ENCODE results near the gene ESPL1.

Gene ESPL1

DNA sequence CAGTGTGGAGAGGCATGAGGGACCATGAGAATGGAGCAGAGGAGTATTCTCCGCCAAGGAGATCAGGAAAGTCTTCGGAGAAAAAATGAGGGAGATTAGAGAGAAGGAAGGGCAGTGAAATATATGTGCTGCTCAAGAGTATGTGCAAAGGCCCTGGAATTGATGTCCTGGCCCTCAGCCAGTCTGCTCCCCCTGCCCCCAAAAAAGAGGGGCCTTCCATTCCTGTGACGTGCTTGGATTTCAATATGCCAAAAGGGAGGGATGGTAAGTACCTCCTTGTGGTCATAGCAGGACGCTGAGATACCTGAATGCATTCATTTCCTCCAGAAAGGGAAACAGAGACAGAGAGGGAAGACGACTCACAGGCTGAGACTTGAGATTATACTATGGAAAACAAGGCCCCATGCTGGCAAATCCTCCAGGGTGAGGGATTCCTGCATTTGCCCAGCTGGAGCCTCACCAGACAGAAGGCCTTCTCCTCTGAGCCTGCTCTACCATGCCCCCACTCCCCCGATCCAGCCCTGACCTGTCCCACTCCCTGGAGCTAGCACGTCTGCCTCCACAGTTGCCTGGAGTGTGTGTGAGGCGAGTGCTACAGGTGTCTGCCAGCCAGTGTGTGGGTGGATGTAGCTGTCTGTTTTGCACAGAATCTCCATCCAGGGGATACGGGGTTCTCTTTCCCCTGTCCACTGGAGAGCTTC, 32.2 kb upstream of the ESPL1 start:
- no peak overlapping the region for H3K4me3 ChIP-seq

DNA sequence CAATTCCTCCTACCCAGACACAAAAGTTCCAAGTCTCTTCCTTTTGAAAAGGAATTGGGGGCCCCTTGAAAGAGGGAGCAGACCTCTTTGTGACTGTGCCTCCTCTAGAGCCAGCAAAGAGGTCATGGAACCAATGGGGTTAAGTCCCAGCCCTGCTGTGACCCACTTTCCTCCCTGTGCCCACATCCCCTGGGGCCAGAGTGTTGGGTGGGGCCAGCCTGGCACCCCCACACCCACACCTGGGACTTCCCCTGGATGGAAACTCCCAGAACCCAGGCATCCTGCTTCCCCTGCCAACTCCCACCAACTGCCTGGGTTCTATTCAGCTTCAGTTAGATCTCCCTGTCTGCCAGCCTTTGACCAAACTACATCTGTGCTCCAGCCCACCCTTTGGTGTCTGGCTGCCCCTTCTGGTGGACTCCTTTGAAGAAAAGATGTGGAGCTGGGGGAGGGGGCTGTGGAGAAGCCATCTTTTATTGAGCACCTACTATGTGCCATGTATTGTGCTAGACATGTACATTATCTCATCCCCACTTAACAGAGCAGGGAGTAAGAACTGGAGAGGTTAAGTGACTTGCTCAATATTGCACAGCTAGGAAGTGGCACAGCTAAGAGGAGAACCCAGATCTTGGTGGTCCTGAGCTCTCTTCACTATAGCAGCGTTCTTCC, 31.5 kb upstream of the ESPL1 start:
- in situ Hi-C loops (cut with MboI; ENCODE audit: low sequenced_read_pairs), result no loop called here
- no peaks in the 10 kb centered on the region for H3K36me3 ChIP-seq (replicated peaks)
- H3K4me1 ChIP-seq, result peaks cover 10% of the 10 kb centered on the region
- DNase-seq (ENCODE audit: low spot score in 2 of 2), result no peak
- H3K4me3 ChIP-seq, result no peak overlapping the region
- H3K9me3 ChIP-seq, result no peaks in the 10 kb centered on the region
- H3K27me3 ChIP-seq (ENCODE audit: low read depth), result peaks cover 5% of the 10 kb centered on the region; the same call in 1 of the 2 replicates

More for the DNA sequence above, 32.2 kb upstream of the ESPL1 start:
- Histone ChIP-seq H3K36me3 (replicated peaks) (no peaks in the 10 kb centered on the region), H3K27me3 (ENCODE audit: low read depth) (peaks cover 5% of the 10 kb centered on the region; the same call in 1 of the 2 replicates), H3K4me1 (peaks cover 13% of the 10 kb centered on the region), H3K9me3 (no peaks in the 10 kb centered on the region)
- in situ Hi-C loops (cut with MboI; ENCODE audit: low sequenced_read_pairs), result no loop called here
- DNase-seq (ENCODE audit: low spot score in 2 of 2), result no peak

DNA sequence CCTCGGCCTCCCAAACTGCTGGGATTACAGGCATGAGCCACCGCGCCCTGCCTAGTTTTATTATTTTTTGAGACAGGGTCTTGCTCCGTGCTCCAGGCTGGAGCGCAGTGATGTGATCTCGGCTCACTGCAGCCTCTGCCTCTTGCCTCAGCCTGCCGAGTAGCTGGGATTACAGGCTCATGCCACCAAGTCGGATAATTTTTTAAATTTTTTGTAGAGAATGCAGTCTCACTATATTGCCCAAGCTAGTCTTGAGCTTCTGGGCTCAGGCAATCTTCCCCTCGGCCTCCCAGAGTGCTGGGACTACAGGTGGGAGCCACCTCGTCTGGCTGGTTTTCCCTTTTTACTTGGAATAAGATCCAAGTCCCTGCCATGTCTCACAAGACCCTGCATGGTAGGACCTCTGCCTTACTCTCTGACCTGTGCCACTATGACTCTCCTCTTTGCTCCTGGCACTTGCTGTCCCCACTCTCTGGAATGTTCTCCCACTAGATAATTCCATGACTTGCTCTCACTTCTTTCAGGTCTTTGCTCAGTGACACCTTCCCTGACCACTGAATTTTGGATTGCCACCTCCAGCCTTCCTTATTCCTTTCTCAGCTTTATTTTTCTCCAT, 28.3 kb upstream of the ESPL1 start:
- DNase-seq (ENCODE audit: low spot score in 2 of 2), result no peak
- Histone ChIP-seq H3K27me3 (ENCODE audit: low read depth) (peaks cover 13% of the 10 kb centered on the region; the same call in 1 of the 2 replicates), H3K36me3 (replicated peaks) (no peaks in the 10 kb centered on the region), H3K4me3 (no peak overlapping the region), H3K4me1 (peaks cover 2% of the 10 kb centered on the region; the same call in 1 of the 2 replicates), H3K9me3 (no peaks in the 10 kb centered on the region)
- in situ Hi-C loops (cut with MboI; ENCODE audit: low sequenced_read_pairs), result no loop called here

DNA sequence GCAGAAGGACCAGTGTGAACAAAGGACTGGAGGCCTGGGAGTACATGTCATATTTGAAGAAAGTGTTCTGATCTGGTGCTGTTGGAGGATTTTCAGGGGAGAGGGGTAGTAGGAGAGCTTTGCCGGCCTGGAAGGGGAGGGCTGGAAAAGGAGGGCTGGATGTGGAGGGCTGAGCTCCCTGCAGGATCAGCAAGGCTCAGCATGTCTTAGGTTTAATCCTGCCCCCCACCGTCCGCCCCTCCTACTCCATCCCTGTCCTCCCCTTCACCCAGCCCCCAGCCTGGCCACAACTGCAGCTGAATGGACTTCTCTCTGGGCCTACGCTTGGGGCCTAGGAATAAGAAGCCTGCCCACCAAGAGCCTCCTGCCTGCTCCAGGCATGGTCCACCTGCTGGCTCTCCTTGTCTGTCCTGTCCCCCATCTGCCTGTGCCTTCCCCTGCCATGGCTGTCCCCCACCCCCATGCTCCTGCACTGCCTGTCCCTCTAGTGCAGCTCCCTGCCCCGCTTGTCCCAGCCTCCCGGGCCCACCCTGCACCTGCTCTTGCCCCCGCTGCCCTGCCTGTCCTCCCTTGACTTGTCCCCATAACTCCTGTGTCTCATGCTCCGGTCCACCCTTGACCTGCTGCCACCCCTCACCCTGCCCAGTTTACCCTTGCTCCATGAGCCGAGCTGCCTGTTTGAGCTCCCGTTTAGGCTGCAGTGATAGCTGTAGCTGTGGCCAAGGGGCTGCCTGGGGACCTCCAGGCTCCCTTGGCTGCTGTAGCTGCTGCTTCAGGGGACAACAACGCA, 26.3 kb upstream of the ESPL1 start:
- in situ Hi-C loops (cut with MboI; ENCODE audit: low sequenced_read_pairs), result no loop called here
- Histone ChIP-seq H3K9me3 (no peaks in the 10 kb centered on the region), H3K4me3 (no peak overlapping the region), H3K4me1 (peaks cover 2% of the 10 kb centered on the region; the same call in 1 of the 2 replicates), H3K27me3 (ENCODE audit: low read depth) (peaks cover 9% of the 10 kb centered on the region; the same call in 1 of the 2 replicates), H3K36me3 (replicated peaks) (no peaks in the 10 kb centered on the region)
- no peak for DNase-seq (ENCODE audit: low spot score in 2 of 2)

DNA sequence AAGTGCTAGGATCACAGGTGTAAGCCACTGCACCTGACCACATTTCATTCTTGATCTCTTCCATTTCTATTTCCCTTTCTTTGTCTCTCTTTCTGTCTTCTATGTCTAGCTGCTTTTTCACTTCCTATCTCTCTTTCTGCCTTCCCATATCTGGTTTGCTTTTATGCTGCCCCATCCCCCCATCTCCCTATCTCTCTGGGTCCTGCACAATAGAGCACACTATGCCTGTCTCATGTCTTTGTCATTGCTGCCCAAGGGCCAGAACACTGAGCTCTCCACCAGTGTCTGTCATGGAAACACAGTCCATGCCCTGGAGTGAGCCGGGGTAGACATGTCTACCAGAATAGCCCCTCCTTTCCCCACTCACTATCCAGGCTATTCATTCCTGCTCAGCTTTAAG, 23.8 kb upstream of the ESPL1 start:
- no peak for DNase-seq (ENCODE audit: low spot score in 2 of 2)
- H3K27me3 ChIP-seq (ENCODE audit: low read depth), result peaks cover 8% of the 10 kb centered on the region; the same call in 1 of the 2 replicates
- in situ Hi-C loops (cut with MboI; ENCODE audit: low sequenced_read_pairs), result no loop called here

DNA sequence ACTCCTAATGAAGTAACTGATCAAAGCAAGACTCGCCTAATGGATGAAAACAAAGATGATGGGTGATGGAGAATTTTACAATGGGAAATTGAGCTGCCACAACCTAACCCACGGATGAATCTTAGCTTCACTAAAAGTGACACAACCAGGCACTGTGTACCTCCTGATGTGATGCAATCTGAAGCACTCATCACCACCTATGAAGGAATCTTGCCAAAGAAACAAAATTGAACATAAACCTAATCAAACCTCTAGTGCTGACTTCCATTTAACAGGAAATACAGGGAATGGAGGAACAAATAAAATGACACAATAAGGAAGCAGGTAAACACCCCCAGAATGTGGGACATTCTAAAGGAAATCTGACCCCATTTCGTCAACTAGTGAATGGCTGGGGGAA, 22.8 kb upstream of the ESPL1 start:
- Histone ChIP-seq H3K4me1 (peaks cover 2% of the 10 kb centered on the region; the same call in 1 of the 2 replicates), H3K27me3 (ENCODE audit: low read depth) (peaks cover 8% of the 10 kb centered on the region; the same call in 1 of the 2 replicates), H3K36me3 (replicated peaks) (no peaks in the 10 kb centered on the region), H3K9me3 (no peaks in the 10 kb centered on the region), H3K4me3 (no peak overlapping the region)
- DNase-seq (ENCODE audit: low spot score in 2 of 2), result no peak
- in situ Hi-C loops (cut with MboI; ENCODE audit: low sequenced_read_pairs), result no loop called here

More for the DNA sequence above, 23.8 kb upstream of the ESPL1 start:
- Histone ChIP-seq H3K4me3 (no peak overlapping the region), H3K9me3 (no peaks in the 10 kb centered on the region), H3K4me1 (peaks cover 2% of the 10 kb centered on the region; the same call in 1 of the 2 replicates), H3K36me3 (replicated peaks) (no peaks in the 10 kb centered on the region)

DNA sequence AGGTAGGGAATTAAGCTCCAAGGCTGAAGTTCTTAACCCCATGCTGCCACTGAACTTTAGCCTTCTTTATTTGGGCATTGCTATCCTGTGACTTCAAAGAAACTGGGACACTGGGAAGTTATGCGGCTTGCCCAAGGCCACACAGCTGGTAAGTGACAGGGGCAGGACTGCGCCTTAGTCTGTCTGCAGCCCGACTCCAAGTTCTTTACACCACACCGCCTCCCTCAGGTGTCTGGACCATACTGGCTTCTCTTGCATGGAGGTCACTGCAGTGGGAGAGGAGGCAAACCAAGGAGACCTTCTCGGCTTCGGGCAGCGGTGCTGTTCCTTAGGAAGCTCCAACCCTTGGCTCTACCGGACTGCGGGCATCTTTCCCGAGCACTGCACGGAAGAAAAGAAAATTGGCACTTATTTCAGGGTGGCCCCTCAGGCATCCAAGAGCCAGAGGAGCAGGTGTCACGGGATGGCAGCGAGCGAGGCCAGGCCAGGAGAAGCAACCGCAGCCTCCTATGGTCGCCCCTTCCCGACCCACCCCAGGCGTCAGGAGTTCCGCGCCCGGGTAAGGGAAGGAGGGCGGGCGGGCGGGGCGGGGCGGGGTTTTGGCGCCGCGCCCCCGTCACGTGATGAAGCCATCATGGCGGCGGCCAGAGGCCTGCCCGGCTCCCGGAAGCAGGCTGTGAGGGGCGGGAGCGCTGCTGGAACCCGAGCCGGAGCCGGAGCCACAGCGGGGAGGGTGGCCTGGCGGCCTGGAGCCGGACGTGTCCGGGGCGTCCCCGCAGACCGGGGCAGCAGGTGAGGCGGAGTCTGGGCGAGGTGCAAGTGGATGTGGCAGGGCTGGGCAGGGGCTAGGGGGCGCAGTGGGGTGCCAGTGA, 16.4 kb upstream of the ESPL1 start:
- H3K4me3 ChIP-seq, result peak overlapping the region; percentile 92
- H3K27me3 ChIP-seq (ENCODE audit: low read depth), result no peaks in the 10 kb centered on the region
- peaks cover 5% of the 10 kb centered on the region; the same call in 1 of the 2 replicates for H3K36me3 ChIP-seq (replicated peaks)
- peaks cover 7% of the 10 kb centered on the region for H3K4me1 ChIP-seq
- H3K9me3 ChIP-seq, result no peaks in the 10 kb centered on the region
- in situ Hi-C loops (cut with MboI; ENCODE audit: low sequenced_read_pairs), result no loop called here
- DNase-seq (ENCODE audit: low spot score in 2 of 2), result peak; percentile 70 to 82

DNA sequence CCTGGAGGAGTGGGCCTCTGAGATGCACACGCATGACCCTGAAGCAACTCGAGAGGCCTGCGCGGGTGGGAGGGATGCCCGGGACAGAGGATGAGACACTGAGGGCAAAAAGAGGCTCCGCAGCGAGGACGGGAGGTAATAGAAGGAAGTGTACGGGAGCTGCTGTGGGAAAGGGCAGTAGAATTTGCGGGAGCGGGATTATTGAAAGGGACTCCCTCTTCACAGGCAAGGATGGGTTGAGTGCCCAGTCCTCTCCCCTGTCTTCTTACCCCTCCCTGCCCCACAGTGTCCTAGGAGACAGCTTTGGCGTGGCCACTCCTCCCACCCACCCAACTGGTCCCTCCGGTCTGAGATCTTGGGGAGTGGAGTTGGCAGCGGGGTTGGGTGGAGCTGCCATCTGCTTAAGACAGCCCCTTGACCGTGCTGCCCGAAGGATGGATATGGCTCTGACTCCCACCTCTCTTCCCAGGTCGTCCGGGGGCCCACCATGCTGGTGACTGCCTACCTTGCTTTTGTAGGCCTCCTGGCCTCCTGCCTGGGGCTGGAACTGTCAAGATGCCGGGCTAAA, 15.7 kb upstream of the ESPL1 start:
- H3K9me3 ChIP-seq, result no peaks in the 10 kb centered on the region
- in situ Hi-C loops (cut with MboI; ENCODE audit: low sequenced_read_pairs), result no loop called here
- DNase-seq (ENCODE audit: low spot score in 2 of 2), result no peak
- no peaks in the 10 kb centered on the region for H3K27me3 ChIP-seq (ENCODE audit: low read depth)
- peaks cover 5% of the 10 kb centered on the region; the same call in 1 of the 2 replicates for H3K36me3 ChIP-seq (replicated peaks)
- H3K4me1 ChIP-seq, result peaks cover 7% of the 10 kb centered on the region
- peak overlapping the region; percentile 92 for H3K4me3 ChIP-seq

DNA sequence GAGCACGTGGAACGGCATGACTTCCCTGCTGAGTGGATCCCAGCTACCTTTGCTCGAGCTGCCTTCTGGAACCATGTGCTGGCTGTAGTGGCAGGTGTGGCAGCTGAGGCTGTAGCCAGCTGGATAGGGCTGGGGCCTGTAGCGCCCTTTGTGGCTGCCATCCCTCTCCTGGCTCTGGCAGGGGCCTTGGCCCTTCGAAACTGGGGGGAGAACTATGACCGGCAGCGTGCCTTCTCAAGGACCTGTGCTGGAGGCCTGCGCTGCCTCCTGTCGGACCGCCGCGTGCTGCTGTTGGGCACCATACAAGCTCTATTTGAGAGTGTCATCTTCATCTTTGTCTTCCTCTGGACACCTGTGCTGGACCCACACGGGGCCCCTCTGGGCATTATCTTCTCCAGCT, 14.8 kb upstream of the ESPL1 start:
- in situ Hi-C loops (cut with MboI; ENCODE audit: low sequenced_read_pairs), result no loop called here
- Histone ChIP-seq H3K4me3 (no peak overlapping the region), H3K4me1 (peaks cover 7% of the 10 kb centered on the region), H3K27me3 (ENCODE audit: low read depth) (no peaks in the 10 kb centered on the region), H3K36me3 (replicated peaks) (peaks cover 5% of the 10 kb centered on the region; the same call in 1 of the 2 replicates), H3K9me3 (no peaks in the 10 kb centered on the region)
- DNase-seq (ENCODE audit: low spot score in 2 of 2), result no peak

DNA sequence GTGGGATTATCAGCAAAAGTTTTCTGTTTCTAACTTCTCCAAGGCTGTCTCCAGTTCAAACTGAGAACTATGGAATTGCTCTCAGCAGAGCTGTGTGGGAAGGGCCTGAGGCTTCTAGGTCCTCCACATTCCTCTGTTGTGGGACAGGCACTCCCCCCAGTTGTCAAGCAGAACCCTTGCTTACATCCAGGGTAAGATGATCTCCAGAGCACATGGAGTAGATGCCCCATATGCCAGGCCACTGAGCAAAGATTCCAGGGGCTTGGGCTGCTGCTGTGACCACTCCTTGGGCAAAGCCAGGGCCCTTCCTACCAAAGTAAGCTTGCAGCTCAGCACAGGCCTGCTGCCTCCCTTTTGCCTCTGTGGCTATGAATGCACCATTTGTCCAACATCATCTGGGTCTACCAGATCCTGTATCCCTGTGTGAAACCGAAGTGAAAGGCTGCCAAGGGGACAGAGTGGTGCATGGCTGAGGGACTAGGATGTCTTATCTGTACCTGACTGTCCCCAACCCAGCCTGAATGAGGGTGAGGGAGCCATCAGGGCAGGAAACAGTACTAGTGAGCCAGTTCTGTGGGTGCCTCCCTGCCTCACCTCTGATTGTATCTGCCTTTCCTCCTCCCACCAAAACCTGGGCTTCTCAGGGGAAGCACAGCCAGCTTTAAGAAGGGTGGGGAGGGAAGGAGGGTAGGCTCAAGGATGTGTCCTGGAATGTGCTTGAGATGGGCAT, 13.1 kb upstream of the ESPL1 start:
- DNase-seq (ENCODE audit: low spot score in 2 of 2), result no peak
- H3K27me3 ChIP-seq (ENCODE audit: low read depth), result no peaks in the 10 kb centered on the region
- no peak overlapping the region for H3K4me3 ChIP-seq
- H3K4me1 ChIP-seq, result peaks cover 7% of the 10 kb centered on the region
- peaks cover 5% of the 10 kb centered on the region; the same call in 1 of the 2 replicates for H3K36me3 ChIP-seq (replicated peaks)
- in situ Hi-C loops (cut with MboI; ENCODE audit: low sequenced_read_pairs), result no loop called here
- no peaks in the 10 kb centered on the region for H3K9me3 ChIP-seq

DNA sequence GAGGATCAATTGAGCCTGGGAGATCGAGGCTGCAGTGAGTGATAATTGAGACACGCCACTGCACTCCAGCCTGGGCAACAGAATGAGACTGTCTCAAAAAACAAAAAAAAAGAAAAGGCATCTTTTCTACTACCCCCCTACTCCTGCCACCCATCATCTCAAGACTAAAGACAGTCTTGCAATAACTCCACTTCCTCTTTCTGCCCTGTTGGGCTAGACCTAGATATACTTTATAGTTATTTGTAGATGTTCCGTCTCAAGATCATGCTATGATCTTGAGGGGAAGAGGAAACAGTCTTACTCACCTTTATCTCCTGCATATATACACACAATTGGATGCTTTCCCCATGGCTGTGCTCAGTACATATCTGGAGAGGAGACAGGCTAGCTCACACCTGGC, 12.1 kb upstream of the ESPL1 start:
- no peak for DNase-seq (ENCODE audit: low spot score in 2 of 2)
- Histone ChIP-seq H3K36me3 (replicated peaks) (peaks cover 5% of the 10 kb centered on the region; the same call in 1 of the 2 replicates), H3K27me3 (ENCODE audit: low read depth) (no peaks in the 10 kb centered on the region), H3K9me3 (no peaks in the 10 kb centered on the region), H3K4me3 (no peak overlapping the region), H3K4me1 (peaks cover 6% of the 10 kb centered on the region)
- in situ Hi-C loops (cut with MboI; ENCODE audit: low sequenced_read_pairs), result no loop called here

Data from HAP-1 (cell line).